Measurements from ENCODE around the gene TAF5L.

TAF5L gene

DNA sequence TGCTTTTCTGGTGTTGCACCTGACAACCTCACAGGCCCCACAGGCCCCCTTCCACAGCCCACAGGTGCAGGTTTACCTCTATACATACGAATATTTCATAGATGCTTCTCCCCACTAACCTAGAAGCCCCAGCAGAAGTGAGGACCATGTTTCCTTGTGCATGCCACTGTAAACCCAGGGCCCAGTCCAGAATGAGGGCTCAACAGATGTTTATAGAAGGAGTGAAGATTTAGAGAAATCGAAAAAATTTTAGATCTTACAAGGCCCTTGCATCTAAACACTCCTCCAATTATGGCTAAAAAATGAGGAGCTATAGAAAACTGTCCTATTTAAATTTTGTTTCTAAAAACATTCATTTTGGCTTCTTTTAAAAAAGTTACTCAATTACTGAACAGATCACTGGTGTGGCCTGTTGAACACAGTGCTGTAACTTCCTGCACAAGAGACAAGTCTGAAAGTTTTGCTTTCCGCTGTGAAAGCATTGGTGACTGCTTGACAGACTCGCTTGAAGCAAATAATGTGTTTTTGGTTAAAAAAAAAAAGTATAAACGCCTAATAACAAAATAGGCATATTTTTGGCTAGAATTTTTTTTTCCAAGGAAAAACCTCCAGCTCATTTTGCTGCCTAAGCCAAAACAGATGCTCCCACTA lies 68.6 kb downstream of the TAF5L start:
- peaks cover 5% of the 10 kb centered on the region for H3K4me1 ChIP-seq (ENCODE audit: control insufficient read depth, insufficient read depth, low read depth, low read length)
- 60% methylated on average over 2 of the region's 5 CpGs for WGBS

GRCh38 chr1:229554886-229555621 lies 70.9 kb downstream of the TAF5L start:
- no peak for DNase-seq
- Histone ChIP-seq H2AFZ (ENCODE audit: low read depth, low read length) (no peak overlapping the region), H3K4ac (ENCODE audit: low read depth in 1 of 2, low read length in 2 of 2) (peak overlapping the region in 1 of 2 experiments; percentile 9), H3K79me1 (replicated peaks; ENCODE audit: low read length, poor library complexity, severe bottlenecking) (peaks cover 34% of the 10 kb centered on the region), H2AK5ac (ENCODE audit: low read length, severe bottlenecking) (no peak overlapping the region), H3K27ac (ENCODE audit: low read length, poor library complexity, severe bottlenecking) (no peak overlapping the region), H3K4me1 (ENCODE audit: control insufficient read depth, insufficient read depth, low read depth, low read length) (peaks cover 5% of the 10 kb centered on the region), H3K4me2 (ENCODE audit: low read length, poor library complexity, severe bottlenecking) (no peak overlapping the region), H3K9me3 (ENCODE audit: control insufficient read depth, low read length) (no peaks in the 10 kb centered on the region), H3K18ac (ENCODE audit: low read depth in 1 of 2, low read length in 2 of 2) (no peak overlapping the region), H3K27me3 (ENCODE audit: control insufficient read depth in 1 of 2, insufficient read depth in 1 of 2, low read length in 2 of 2) (no peaks in the 10 kb centered on the region), H3K4me3 (ENCODE audit: insufficient read depth in 1 of 2, low read depth in 1 of 2, low read length in 2 of 2) (no peak overlapping the region), H4K91ac (ENCODE audit: low read length) (peak overlapping the region; percentile 20), H4K8ac (ENCODE audit: low read length) (peak overlapping the region; percentile 36), H3K14ac (ENCODE audit: low read length in 2 of 2) (no peak overlapping the region), H3K36me3 (ENCODE audit: control insufficient read depth in 1 of 2, insufficient read depth in 2 of 2, low read depth in 1 of 2, low read length in 2 of 2) (peaks cover 0 to 4% of the 10 kb centered on the region in 2 experiments), H3K23ac (ENCODE audit: low read length in 2 of 2) (peak overlapping the region in 1 of 2 experiments; percentile 42), H2BK15ac (ENCODE audit: low read depth, poor library complexity, severe bottlenecking) (no peak overlapping the region), H2BK120ac (ENCODE audit: low read depth, low read length) (no peak overlapping the region), H2BK5ac (ENCODE audit: low read depth, low read length, poor library complexity, severe bottlenecking) (no peak overlapping the region), H2BK12ac (ENCODE audit: low read length in 2 of 2) (no peak overlapping the region), H3K9ac (ENCODE audit: low read length) (no peak overlapping the region)
- 88% methylated on average over 10 of the region's 10 CpGs for WGBS

More for the DNA sequence above, 68.6 kb downstream of the TAF5L start:
- no peak overlapping the region for H3K14ac ChIP-seq (ENCODE audit: low read length in 2 of 2)
- no peak overlapping the region for H3K4ac ChIP-seq (ENCODE audit: low read depth in 1 of 2, low read length in 2 of 2)
- H3K9me3 ChIP-seq (ENCODE audit: control insufficient read depth, low read length): no peaks in the 10 kb centered on the region
- H3K23ac ChIP-seq (ENCODE audit: low read length in 2 of 2): no peak overlapping the region
- peak overlapping the region in 1 of 2 experiments; percentile 92 for H3K4me3 ChIP-seq (ENCODE audit: insufficient read depth in 1 of 2, low read depth in 1 of 2, low read length in 2 of 2)
- H3K27me3 ChIP-seq (ENCODE audit: control insufficient read depth in 1 of 2, insufficient read depth in 1 of 2, low read length in 2 of 2): no peaks in the 10 kb centered on the region
- no peak overlapping the region for H2AFZ ChIP-seq (ENCODE audit: low read depth, low read length)
- no peak overlapping the region for H2BK12ac ChIP-seq (ENCODE audit: low read length in 2 of 2)
- H3K27ac ChIP-seq (ENCODE audit: low read length, poor library complexity, severe bottlenecking): no peak overlapping the region
- H3K9ac ChIP-seq (ENCODE audit: low read length): peak overlapping the region; percentile 81
- H3K4me2 ChIP-seq (ENCODE audit: low read length, poor library complexity, severe bottlenecking): peak overlapping the region; percentile 98
- no peak overlapping the region for H2BK15ac ChIP-seq (ENCODE audit: low read depth, poor library complexity, severe bottlenecking)
- H4K91ac ChIP-seq (ENCODE audit: low read length): no peak overlapping the region
- H3K18ac ChIP-seq (ENCODE audit: low read depth in 1 of 2, low read length in 2 of 2): no peak overlapping the region
- no peak overlapping the region for H2AK5ac ChIP-seq (ENCODE audit: low read length, severe bottlenecking)
- H3K79me1 ChIP-seq (replicated peaks; ENCODE audit: low read length, poor library complexity, severe bottlenecking): peaks cover 28% of the 10 kb centered on the region
- H2BK5ac ChIP-seq (ENCODE audit: low read depth, low read length, poor library complexity, severe bottlenecking): no peak overlapping the region
- peak; percentile 53 for DNase-seq
- H2BK120ac ChIP-seq (ENCODE audit: low read depth, low read length): no peak overlapping the region
- peaks cover 0 to 4% of the 10 kb centered on the region in 2 experiments for H3K36me3 ChIP-seq (ENCODE audit: control insufficient read depth in 1 of 2, insufficient read depth in 2 of 2, low read depth in 1 of 2, low read length in 2 of 2)
- H4K8ac ChIP-seq (ENCODE audit: low read length): no peak overlapping the region

DNA sequence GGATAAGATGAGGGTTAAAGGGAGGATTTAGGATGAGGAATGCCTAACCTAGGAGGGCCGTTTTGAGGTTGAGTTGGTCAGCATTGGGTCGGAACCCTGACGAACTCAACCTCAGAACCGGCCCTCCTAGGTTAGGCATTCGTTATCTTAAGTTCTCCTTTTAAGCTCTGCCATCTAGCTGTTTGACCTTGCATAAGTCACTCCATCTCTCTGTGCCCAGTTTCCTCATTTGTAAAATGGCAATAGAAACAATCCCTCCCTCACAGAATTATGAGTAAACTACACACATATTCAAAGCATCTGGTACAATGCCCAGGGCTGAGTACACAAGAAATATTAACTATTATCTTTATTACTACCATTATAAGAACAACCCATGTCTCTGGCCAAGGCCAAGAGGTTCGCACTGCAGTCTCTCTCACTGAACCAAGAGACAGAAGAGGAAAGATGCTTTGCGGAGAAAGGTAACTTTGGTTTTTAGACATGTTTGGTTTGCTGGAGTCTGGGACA lies 72.2 kb downstream of the TAF5L start:
- WGBS: 94% methylated on average over 7 of the region's 7 CpGs
- Histone ChIP-seq H2BK5ac (ENCODE audit: low read depth, low read length, poor library complexity, severe bottlenecking) (no peak overlapping the region), H2BK15ac (ENCODE audit: low read depth, poor library complexity, severe bottlenecking) (no peak overlapping the region)

GRCh38 chr1:229552732-229553131 lies 73.2 kb downstream of the TAF5L start:
- no peak overlapping the region for H3K4me3 ChIP-seq (ENCODE audit: insufficient read depth in 1 of 2, low read depth in 1 of 2, low read length in 2 of 2)
- no peaks in the 10 kb centered on the region for H3K27me3 ChIP-seq (ENCODE audit: control insufficient read depth in 1 of 2, insufficient read depth in 1 of 2, low read length in 2 of 2)
- no peak for DNase-seq
- H2BK5ac ChIP-seq (ENCODE audit: low read depth, low read length, poor library complexity, severe bottlenecking): no peak overlapping the region
- WGBS: 90% methylated on average over 5 of the region's 5 CpGs
- no peak overlapping the region for H2BK12ac ChIP-seq (ENCODE audit: low read length in 2 of 2)
- H2AFZ ChIP-seq (ENCODE audit: low read depth, low read length): no peak overlapping the region
- no peak overlapping the region for H3K4ac ChIP-seq (ENCODE audit: low read depth in 1 of 2, low read length in 2 of 2)
- peaks cover 4 to 7% of the 10 kb centered on the region in 2 experiments for H3K36me3 ChIP-seq (ENCODE audit: control insufficient read depth in 1 of 2, insufficient read depth in 2 of 2, low read depth in 1 of 2, low read length in 2 of 2)
- H3K9me3 ChIP-seq (ENCODE audit: control insufficient read depth, low read length): no peaks in the 10 kb centered on the region
- peaks cover 8% of the 10 kb centered on the region for H3K4me1 ChIP-seq (ENCODE audit: control insufficient read depth, insufficient read depth, low read depth, low read length)
- no peak overlapping the region for H4K91ac ChIP-seq (ENCODE audit: low read length)
- no peak overlapping the region for H3K4me2 ChIP-seq (ENCODE audit: low read length, poor library complexity, severe bottlenecking)
- H2BK15ac ChIP-seq (ENCODE audit: low read depth, poor library complexity, severe bottlenecking): no peak overlapping the region
- H2BK120ac ChIP-seq (ENCODE audit: low read depth, low read length): no peak overlapping the region
- H3K14ac ChIP-seq (ENCODE audit: low read length in 2 of 2): no peak overlapping the region
- no peak overlapping the region for H3K23ac ChIP-seq (ENCODE audit: low read length in 2 of 2)
- no peak overlapping the region for H3K27ac ChIP-seq (ENCODE audit: low read length, poor library complexity, severe bottlenecking)
- H3K18ac ChIP-seq (ENCODE audit: low read depth in 1 of 2, low read length in 2 of 2): no peak overlapping the region
- H3K9ac ChIP-seq (ENCODE audit: low read length): no peak overlapping the region
- H3K79me1 ChIP-seq (replicated peaks; ENCODE audit: low read length, poor library complexity, severe bottlenecking): peaks cover 42% of the 10 kb centered on the region
- no peak overlapping the region for H4K8ac ChIP-seq (ENCODE audit: low read length)
- H2AK5ac ChIP-seq (ENCODE audit: low read length, severe bottlenecking): no peak overlapping the region

More for the DNA sequence above, 72.2 kb downstream of the TAF5L start:
- DNase-seq: no peak
- Histone ChIP-seq H4K8ac (ENCODE audit: low read length) (no peak overlapping the region), H3K4ac (ENCODE audit: low read depth in 1 of 2, low read length in 2 of 2) (no peak overlapping the region), H3K18ac (ENCODE audit: low read depth in 1 of 2, low read length in 2 of 2) (no peak overlapping the region), H3K27ac (ENCODE audit: low read length, poor library complexity, severe bottlenecking) (no peak overlapping the region), H4K91ac (ENCODE audit: low read length) (no peak overlapping the region), H3K9me3 (ENCODE audit: control insufficient read depth, low read length) (no peaks in the 10 kb centered on the region), H3K4me1 (ENCODE audit: control insufficient read depth, insufficient read depth, low read depth, low read length) (peaks cover 5% of the 10 kb centered on the region), H2AK5ac (ENCODE audit: low read length, severe bottlenecking) (no peak overlapping the region), H3K9ac (ENCODE audit: low read length) (no peak overlapping the region), H3K27me3 (ENCODE audit: control insufficient read depth in 1 of 2, insufficient read depth in 1 of 2, low read length in 2 of 2) (no peaks in the 10 kb centered on the region), H3K23ac (ENCODE audit: low read length in 2 of 2) (no peak overlapping the region), H2BK120ac (ENCODE audit: low read depth, low read length) (no peak overlapping the region), H3K14ac (ENCODE audit: low read length in 2 of 2) (no peak overlapping the region), H3K79me1 (replicated peaks; ENCODE audit: low read length, poor library complexity, severe bottlenecking) (peaks cover 45% of the 10 kb centered on the region), H3K4me3 (ENCODE audit: insufficient read depth in 1 of 2, low read depth in 1 of 2, low read length in 2 of 2) (no peak overlapping the region), H3K4me2 (ENCODE audit: low read length, poor library complexity, severe bottlenecking) (no peak overlapping the region), H2AFZ (ENCODE audit: low read depth, low read length) (no peak overlapping the region), H3K36me3 (ENCODE audit: control insufficient read depth in 1 of 2, insufficient read depth in 2 of 2, low read depth in 1 of 2, low read length in 2 of 2) (peaks cover 4 to 7% of the 10 kb centered on the region in 2 experiments), H2BK12ac (ENCODE audit: low read length in 2 of 2) (no peak overlapping the region)
